WTC11 (cell line): ENCODE results near the gene VAV2. TPM values are rescaled to one million over a fixed set of nuclear protein-coding genes. Genes with fewer than 3 reads are reported as not detected.

Source experiments
- ATAC-seq: fragments of 200-7000 bp; cut with Tn5 transposase; 2 replicates; pipeline ENCODE4 v1.10.0; 2021; ENCODE audit warnings: mild to moderate bottlenecking, moderate library complexity
- CTCF ChIA-PET: fragments of 300-600 bp; sonication (Branson Sonifier 250); formaldehyde crosslinking; loops from one replicate; lab custom pipeline; 2021; ENCODE audit warnings: antibody characterized with exemption; lab: Charles Lee
- POLR2A ChIA-PET: fragments of 350-600 bp; sonication (Branson Sonifier 250); formaldehyde crosslinking; loops from one replicate; lab custom pipeline; 2021; ENCODE audit warnings: antibody characterized with exemption; lab: Charles Lee
- DNase-seq: peaks from one replicate; pipeline ENCODE4 v3.0.0; 2021; ENCODE audit warnings: low spot score
- H3K27ac Mint-ChIP-seq: 2 replicates; pipeline ENCODE4 v1.8.0; 2021; ENCODE audit warnings: mixed read lengths
- H3K27me3 Mint-ChIP-seq: 2 replicates; pipeline ENCODE4 v1.8.0; 2021; ENCODE audit warnings: low read depth, mild to moderate bottlenecking, moderate library complexity, mixed read lengths
- H3K36me3 Mint-ChIP-seq: 2 replicates; pipeline ENCODE4 v1.8.0; 2021; ENCODE audit warnings: mixed read lengths
- H3K4me1 Mint-ChIP-seq: 2 replicates; pipeline ENCODE4 v1.8.0; 2022; ENCODE audit warnings: mixed read lengths
- H3K4me3 Mint-ChIP-seq: 2 replicates; pipeline ENCODE4 v1.8.0; 2021; ENCODE audit warnings: mild to moderate bottlenecking, moderate library complexity, mixed read lengths
- H3K9me3 Mint-ChIP-seq: 2 replicates; pipeline ENCODE4 v1.8.0; 2021; ENCODE audit warnings: mixed read lengths
- CREB1 ChIP-seq: sonication (generic); formaldehyde crosslinking; IDR thresholded peaks from 2 replicates; pipeline ENCODE4 v1.8.0; 2023; ENCODE audit warnings: mild to moderate bottlenecking, missing genetic modification reagents
- ELF4 ChIP-seq: sonication (generic); formaldehyde crosslinking; IDR thresholded peaks from 2 replicates; pipeline ENCODE4 v1.8.1; 2022; ENCODE audit warnings: low read depth, mild to moderate bottlenecking, moderate library complexity, missing genetic modification reagents
- EMX1 ChIP-seq: fragments of 250-450 bp; sonication (Bioruptor Pico); IDR thresholded peaks from 2 replicates; pipeline ENCODE4 v1.8.0; 2021; ENCODE audit warnings: mild to moderate bottlenecking
- ETV6 ChIP-seq: sonication (generic); formaldehyde crosslinking; IDR thresholded peaks from 2 replicates; pipeline ENCODE4 v1.8.1; 2022; ENCODE audit warnings: mild to moderate bottlenecking, missing genetic modification reagents
- GTF2I ChIP-seq: fragments of 250-450 bp; sonication (Bioruptor Pico); conservative IDR thresholded peaks from 2 replicates; pipeline ENCODE4 v1.4.0; 2021; ENCODE audit warnings: mild to moderate bottlenecking
- IRF2 ChIP-seq: sonication (generic); formaldehyde crosslinking; IDR thresholded peaks from 2 replicates; pipeline ENCODE4 v1.8.0; 2022; ENCODE audit warnings: low read depth, missing genetic modification reagents, borderline replicate concordance
- NR3C1 ChIP-seq: sonication (generic); formaldehyde crosslinking; conservative IDR thresholded peaks from 2 replicates; pipeline ENCODE4 v1.8.1; 2023; ENCODE audit warnings: low read depth, mild to moderate bottlenecking, missing genetic modification reagents
- PRRX2 ChIP-seq: fragments of 250-450 bp; sonication (Bioruptor Pico); IDR thresholded peaks from 2 replicates; pipeline ENCODE4 v1.8.0; 2021; ENCODE audit warnings: mild to moderate bottlenecking
- SMAD4 ChIP-seq: sonication (generic); formaldehyde crosslinking; IDR thresholded peaks from 2 replicates; pipeline ENCODE4 v1.8.0; 2022; ENCODE audit warnings: mild to moderate bottlenecking, missing genetic modification reagents
- SOX15 ChIP-seq: fragments of 250-450 bp; sonication (Bioruptor Pico); IDR thresholded peaks from 2 replicates; pipeline ENCODE4 v1.9.0; 2021; ENCODE audit warnings: mild to moderate bottlenecking
- ZNF671 ChIP-seq: fragments of 250-450 bp; sonication (Bioruptor Pico); IDR thresholded peaks from 2 replicates; pipeline ENCODE4 v1.8.0; 2021; ENCODE audit warnings: mild to moderate bottlenecking
- total RNA-seq: library from RNA; stranded (reverse); gene quantifications from 3 replicates; pipeline ENCODE4 v1.2.3, GENCODE V29; 2021
- TF ChIP-seq, protein P1 (sequence below): fragments of 250-450 bp; sonication (Bioruptor Pico); IDR thresholded peaks from 2 replicates; pipeline ENCODE4 v2.1.2; 2022; ENCODE audit warnings: mild to moderate bottlenecking, moderate library complexity
- TF ChIP-seq, protein P2 (sequence below): sonication (generic); formaldehyde crosslinking; IDR thresholded peaks from 2 replicates; pipeline ENCODE4 v1.8.0; 2022; ENCODE audit warnings: mild to moderate bottlenecking, missing genetic modification reagents
- TF ChIP-seq, protein P3 (sequence below): sonication (generic); formaldehyde crosslinking; IDR thresholded peaks from 2 replicates; pipeline ENCODE4 v1.8.1; 2023; ENCODE audit warnings: mild to moderate bottlenecking, missing genetic modification reagents, moderate library complexity
- TF ChIP-seq, protein P4 (sequence below): fragments of 250-450 bp; sonication (Bioruptor Pico); IDR thresholded peaks from 2 replicates; pipeline ENCODE4 v1.9.0; 2021; ENCODE audit warnings: mild to moderate bottlenecking, borderline replicate concordance
- TF ChIP-seq, protein P5 (sequence below): fragments of 200-600 bp; IDR thresholded peaks from 2 replicates; pipeline ENCODE4 v1.8.0; 2022; ENCODE audit warnings: antibody characterized with exemption
- TF ChIP-seq, protein P6 (sequence below): fragments of 250-450 bp; sonication (Bioruptor Pico); IDR thresholded peaks from 2 replicates; pipeline ENCODE4 v1.9.0; 2021; ENCODE audit warnings: mild to moderate bottlenecking
- TF ChIP-seq, protein P7 (sequence below): sonication (generic); formaldehyde crosslinking; IDR thresholded peaks from 2 replicates; pipeline ENCODE4 v1.8.0; 2022; ENCODE audit warnings: mild to moderate bottlenecking, missing genetic modification reagents
- TF ChIP-seq, protein P8 (sequence below): fragments of 250-450 bp; sonication (Bioruptor Pico); IDR thresholded peaks from 2 replicates; pipeline ENCODE4 v1.8.0; 2021; ENCODE audit warnings: mild to moderate bottlenecking

VAV2 gene
- total RNA-seq, 1 experiment from 2014 or later = 39.7 TPM

DNA sequence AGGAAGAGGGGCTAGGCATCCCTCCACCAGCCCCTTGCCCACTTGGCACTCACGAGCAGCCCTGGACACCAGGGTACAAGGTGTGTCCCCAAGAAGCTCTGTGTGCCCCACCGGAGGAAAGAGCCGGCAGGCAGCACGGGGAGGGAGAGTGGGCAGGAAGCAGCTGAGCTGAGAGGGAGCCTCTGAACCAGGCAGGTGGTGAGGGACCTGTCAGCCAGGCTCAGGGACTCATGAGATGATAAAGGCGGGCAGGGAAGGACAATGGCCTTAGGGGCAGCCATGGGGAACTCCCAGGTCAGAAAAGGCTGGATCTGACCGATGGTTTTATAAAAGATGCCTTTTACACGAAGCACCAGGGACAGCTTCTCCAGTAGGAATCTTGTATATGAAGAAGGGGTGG lies 112.0 kb downstream of the VAV2 start:
- Mint-ChIP-seq H3K4me3 (no peak overlapping the region), H3K27ac (peak overlapping the region; percentile 49; the same call in 1 of the 2 replicates), H3K4me1 (peaks cover 33% of the 10 kb centered on the region), H3K27me3 (no peaks in the 10 kb centered on the region), H3K9me3 (no peaks in the 10 kb centered on the region), H3K36me3 (no peaks in the 10 kb centered on the region)
- ATAC-seq = no peak
- TF ChIP-seq GTF2I (CRISPR knock-in tag) (no peak), ELF4 (CRISPR knock-in tag) (no peak), IRF2 (no peak), ETV6 (CRISPR knock-in tag) (no peak), SMAD4 (CRISPR knock-in tag) (no peak), ZNF671 (CRISPR knock-in tag) (no peak), EMX1 (CRISPR knock-in tag) (no peak), CREB1 (CRISPR knock-in tag) (no peak), NR3C1 (no peak), PRRX2 (CRISPR knock-in tag) (no peak), SOX15 (CRISPR knock-in tag) (no peak)
- TF ChIP-seq, protein P1, sequence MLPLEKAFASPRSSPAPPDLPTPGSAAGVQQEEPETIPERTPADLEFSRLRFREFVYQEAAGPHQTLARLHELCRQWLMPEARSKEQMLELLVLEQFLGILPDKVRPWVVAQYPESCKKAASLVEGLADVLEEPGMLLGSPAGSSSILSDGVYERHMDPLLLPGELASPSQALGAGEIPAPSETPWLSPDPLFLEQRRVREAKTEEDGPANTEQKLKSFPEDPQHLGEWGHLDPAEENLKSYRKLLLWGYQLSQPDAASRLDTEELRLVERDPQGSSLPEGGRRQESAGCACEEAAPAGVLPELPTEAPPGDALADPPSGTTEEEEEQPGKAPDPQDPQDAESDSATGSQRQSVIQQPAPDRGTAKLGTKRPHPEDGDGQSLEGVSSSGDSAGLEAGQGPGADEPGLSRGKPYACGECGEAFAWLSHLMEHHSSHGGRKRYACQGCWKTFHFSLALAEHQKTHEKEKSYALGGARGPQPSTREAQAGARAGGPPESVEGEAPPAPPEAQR (CRISPR knock-in tag) = no peak
- TF ChIP-seq, protein P2, sequence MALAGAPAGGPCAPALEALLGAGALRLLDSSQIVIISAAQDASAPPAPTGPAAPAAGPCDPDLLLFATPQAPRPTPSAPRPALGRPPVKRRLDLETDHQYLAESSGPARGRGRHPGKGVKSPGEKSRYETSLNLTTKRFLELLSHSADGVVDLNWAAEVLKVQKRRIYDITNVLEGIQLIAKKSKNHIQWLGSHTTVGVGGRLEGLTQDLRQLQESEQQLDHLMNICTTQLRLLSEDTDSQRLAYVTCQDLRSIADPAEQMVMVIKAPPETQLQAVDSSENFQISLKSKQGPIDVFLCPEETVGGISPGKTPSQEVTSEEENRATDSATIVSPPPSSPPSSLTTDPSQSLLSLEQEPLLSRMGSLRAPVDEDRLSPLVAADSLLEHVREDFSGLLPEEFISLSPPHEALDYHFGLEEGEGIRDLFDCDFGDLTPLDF (CRISPR knock-in tag) = no peak
- TF ChIP-seq, protein P3, sequence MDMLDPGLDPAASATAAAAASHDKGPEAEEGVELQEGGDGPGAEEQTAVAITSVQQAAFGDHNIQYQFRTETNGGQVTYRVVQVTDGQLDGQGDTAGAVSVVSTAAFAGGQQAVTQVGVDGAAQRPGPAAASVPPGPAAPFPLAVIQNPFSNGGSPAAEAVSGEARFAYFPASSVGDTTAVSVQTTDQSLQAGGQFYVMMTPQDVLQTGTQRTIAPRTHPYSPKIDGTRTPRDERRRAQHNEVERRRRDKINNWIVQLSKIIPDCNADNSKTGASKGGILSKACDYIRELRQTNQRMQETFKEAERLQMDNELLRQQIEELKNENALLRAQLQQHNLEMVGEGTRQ (CRISPR knock-in tag) = no peak
- TF ChIP-seq, protein P4, sequence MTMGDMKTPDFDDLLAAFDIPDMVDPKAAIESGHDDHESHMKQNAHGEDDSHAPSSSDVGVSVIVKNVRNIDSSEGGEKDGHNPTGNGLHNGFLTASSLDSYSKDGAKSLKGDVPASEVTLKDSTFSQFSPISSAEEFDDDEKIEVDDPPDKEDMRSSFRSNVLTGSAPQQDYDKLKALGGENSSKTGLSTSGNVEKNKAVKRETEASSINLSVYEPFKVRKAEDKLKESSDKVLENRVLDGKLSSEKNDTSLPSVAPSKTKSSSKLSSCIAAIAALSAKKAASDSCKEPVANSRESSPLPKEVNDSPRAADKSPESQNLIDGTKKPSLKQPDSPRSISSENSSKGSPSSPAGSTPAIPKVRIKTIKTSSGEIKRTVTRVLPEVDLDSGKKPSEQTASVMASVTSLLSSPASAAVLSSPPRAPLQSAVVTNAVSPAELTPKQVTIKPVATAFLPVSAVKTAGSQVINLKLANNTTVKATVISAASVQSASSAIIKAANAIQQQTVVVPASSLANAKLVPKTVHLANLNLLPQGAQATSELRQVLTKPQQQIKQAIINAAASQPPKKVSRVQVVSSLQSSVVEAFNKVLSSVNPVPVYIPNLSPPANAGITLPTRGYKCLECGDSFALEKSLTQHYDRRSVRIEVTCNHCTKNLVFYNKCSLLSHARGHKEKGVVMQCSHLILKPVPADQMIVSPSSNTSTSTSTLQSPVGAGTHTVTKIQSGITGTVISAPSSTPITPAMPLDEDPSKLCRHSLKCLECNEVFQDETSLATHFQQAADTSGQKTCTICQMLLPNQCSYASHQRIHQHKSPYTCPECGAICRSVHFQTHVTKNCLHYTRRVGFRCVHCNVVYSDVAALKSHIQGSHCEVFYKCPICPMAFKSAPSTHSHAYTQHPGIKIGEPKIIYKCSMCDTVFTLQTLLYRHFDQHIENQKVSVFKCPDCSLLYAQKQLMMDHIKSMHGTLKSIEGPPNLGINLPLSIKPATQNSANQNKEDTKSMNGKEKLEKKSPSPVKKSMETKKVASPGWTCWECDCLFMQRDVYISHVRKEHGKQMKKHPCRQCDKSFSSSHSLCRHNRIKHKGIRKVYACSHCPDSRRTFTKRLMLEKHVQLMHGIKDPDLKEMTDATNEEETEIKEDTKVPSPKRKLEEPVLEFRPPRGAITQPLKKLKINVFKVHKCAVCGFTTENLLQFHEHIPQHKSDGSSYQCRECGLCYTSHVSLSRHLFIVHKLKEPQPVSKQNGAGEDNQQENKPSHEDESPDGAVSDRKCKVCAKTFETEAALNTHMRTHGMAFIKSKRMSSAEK (CRISPR knock-in tag) = no peak
- TF ChIP-seq, protein P5, sequence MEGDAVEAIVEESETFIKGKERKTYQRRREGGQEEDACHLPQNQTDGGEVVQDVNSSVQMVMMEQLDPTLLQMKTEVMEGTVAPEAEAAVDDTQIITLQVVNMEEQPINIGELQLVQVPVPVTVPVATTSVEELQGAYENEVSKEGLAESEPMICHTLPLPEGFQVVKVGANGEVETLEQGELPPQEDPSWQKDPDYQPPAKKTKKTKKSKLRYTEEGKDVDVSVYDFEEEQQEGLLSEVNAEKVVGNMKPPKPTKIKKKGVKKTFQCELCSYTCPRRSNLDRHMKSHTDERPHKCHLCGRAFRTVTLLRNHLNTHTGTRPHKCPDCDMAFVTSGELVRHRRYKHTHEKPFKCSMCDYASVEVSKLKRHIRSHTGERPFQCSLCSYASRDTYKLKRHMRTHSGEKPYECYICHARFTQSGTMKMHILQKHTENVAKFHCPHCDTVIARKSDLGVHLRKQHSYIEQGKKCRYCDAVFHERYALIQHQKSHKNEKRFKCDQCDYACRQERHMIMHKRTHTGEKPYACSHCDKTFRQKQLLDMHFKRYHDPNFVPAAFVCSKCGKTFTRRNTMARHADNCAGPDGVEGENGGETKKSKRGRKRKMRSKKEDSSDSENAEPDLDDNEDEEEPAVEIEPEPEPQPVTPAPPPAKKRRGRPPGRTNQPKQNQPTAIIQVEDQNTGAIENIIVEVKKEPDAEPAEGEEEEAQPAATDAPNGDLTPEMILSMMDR = no peak
- TF ChIP-seq, protein P6, sequence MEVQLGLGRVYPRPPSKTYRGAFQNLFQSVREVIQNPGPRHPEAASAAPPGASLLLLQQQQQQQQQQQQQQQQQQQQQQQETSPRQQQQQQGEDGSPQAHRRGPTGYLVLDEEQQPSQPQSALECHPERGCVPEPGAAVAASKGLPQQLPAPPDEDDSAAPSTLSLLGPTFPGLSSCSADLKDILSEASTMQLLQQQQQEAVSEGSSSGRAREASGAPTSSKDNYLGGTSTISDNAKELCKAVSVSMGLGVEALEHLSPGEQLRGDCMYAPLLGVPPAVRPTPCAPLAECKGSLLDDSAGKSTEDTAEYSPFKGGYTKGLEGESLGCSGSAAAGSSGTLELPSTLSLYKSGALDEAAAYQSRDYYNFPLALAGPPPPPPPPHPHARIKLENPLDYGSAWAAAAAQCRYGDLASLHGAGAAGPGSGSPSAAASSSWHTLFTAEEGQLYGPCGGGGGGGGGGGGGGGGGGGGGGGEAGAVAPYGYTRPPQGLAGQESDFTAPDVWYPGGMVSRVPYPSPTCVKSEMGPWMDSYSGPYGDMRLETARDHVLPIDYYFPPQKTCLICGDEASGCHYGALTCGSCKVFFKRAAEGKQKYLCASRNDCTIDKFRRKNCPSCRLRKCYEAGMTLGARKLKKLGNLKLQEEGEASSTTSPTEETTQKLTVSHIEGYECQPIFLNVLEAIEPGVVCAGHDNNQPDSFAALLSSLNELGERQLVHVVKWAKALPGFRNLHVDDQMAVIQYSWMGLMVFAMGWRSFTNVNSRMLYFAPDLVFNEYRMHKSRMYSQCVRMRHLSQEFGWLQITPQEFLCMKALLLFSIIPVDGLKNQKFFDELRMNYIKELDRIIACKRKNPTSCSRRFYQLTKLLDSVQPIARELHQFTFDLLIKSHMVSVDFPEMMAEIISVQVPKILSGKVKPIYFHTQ (CRISPR knock-in tag) = no peak
- TF ChIP-seq, protein P7, sequence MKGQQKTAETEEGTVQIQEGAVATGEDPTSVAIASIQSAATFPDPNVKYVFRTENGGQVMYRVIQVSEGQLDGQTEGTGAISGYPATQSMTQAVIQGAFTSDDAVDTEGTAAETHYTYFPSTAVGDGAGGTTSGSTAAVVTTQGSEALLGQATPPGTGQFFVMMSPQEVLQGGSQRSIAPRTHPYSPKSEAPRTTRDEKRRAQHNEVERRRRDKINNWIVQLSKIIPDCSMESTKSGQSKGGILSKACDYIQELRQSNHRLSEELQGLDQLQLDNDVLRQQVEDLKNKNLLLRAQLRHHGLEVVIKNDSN = no peak
- TF ChIP-seq, protein P8, sequence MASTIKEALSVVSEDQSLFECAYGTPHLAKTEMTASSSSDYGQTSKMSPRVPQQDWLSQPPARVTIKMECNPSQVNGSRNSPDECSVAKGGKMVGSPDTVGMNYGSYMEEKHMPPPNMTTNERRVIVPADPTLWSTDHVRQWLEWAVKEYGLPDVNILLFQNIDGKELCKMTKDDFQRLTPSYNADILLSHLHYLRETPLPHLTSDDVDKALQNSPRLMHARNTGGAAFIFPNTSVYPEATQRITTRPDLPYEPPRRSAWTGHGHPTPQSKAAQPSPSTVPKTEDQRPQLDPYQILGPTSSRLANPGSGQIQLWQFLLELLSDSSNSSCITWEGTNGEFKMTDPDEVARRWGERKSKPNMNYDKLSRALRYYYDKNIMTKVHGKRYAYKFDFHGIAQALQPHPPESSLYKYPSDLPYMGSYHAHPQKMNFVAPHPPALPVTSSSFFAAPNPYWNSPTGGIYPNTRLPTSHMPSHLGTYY = no peak
- DNase-seq = no peak
- POLR2A ChIA-PET = no interaction called here
- CTCF ChIA-PET = interaction anchor here (1.4 kb wide), 1 partner anchor 114 kb away, joined by 5 read pairs; no protein-coding TSS in a partner anchor
